AG04450 (cell line): Measurements from ENCODE around the gene ZNF236. TPM values are rescaled to one million over a fixed set of nuclear protein-coding genes. Genes with fewer than 3 reads are reported as not detected.
"Not testable (repeated sequence)": the region's sequence is repeated elsewhere in the genome, so short reads cannot be mapped to it uniquely, and the experiment has no call there.

ENCODE experiments used
- CTCF ChIA-PET: fragments of 300-600, 350-600 bp; formaldehyde crosslinking; extraction: SDS; loops from one replicate; lab custom pipeline; 2022; ENCODE audit warnings: antibody characterized with exemption, inconsistent platforms; lab: Charles Lee
- POLR2A ChIA-PET: fragments of 350-600 bp; formaldehyde crosslinking; extraction: SDS; loops from one replicate; lab custom pipeline; 2021; ENCODE audit warnings: antibody characterized with exemption, inconsistent platforms; lab: Yijun Ruan, JAX
- DNase-seq: peaks from one replicate; pipeline ENCODE4 v3.0.0-alpha.2; 2011; ENCODE audit warnings: low read depth, low spot score
- H3K27ac ChIP-seq: one replicate; pipeline ENCODE4 v1.5.1; 2012; ENCODE audit warnings: low read depth, low read length, control low read depth
- H3K27me3 ChIP-seq: one replicate; pipeline ENCODE4 v1.6.0; 2012; ENCODE audit warnings: low read length; ENCODE audit not compliant: control insufficient read depth, insufficient read depth
- H3K4me3 ChIP-seq: 2 replicates; pipeline ENCODE4 v1.5.1; 2011; ENCODE audit warnings: mild to moderate bottlenecking, low read depth, low read length, control low read depth
- H3K9me3 ChIP-seq: 2 replicates; pipeline ENCODE4 v1.5.1; 2012; ENCODE audit warnings: low read length; ENCODE audit not compliant: control insufficient read depth, insufficient read depth
- polyA plus RNA-seq: library from polyadenylated mRNA; depleted of rRNA; stranded (reverse); fragments of >200 nt; gene quantifications from 2 replicates; pipeline ENCODE4 v1.2.3, GENCODE V29; 2011
- small RNA-seq: library from RNA; depleted of rRNA; stranded (forward); fragments of <200 nt; gene quantifications from one replicate; pipeline ENCODE3, GENCODE V24; 2012; ENCODE audit warnings: low read depth; ENCODE audit not compliant: insufficient read length
- TF ChIP-seq, protein P1 (sequence below): IDR thresholded peaks from 2 replicates; pipeline ENCODE4 v1.5.1; 2011; ENCODE audit warnings: low read depth, low read length, control low read depth, inconsistent platforms

The ZNF236 gene
- polyA plus RNA-seq, 1 experiment: 5.3 TPM

DNA sequence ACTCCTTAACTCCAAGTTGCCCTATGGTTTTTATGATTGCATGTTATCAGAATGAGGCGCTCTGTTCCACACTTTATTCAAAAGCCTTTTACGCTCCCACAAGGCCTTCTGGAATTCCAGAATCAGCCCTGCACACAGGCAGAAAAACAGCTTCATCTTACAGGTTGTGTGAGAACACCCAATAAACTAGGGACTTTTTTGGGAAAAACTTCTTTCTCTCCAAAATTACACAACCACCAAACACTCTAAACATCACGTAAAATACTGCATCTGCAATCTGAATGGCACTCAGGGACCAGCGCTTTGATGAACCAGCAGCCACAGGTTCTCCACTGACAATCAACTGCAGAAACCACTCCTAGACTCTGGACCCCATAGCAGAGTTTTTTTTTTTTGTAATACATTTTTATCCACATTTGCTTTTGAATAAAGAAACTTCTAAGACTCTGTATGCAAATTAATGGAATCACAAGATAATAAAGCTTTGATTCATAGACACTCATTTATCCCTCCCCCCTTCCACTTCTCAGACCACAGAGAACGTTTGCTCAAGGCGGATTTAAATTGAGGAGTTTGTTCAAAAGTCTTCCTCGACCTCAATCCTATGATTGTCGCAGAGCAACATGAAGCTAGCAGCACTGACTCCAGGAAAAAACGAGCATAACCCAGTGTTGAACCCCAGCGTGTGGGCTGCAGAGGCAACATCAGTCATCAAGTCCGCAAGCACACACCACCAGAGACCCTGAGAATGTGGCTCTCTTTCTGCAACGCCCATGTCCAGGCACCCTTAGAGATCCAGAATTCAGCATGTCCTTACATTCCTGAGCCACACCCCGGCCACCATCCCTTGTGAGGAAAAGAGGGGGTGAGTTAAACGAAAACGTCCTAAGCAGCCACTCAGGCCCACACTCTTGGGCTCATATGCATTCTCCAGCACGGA is 193.7 kb downstream of the ZNF236 start:
- no peak for DNase-seq
- Histone ChIP-seq H3K9me3 (peaks cover 5% of the 10 kb centered on the region; the same call in 1 of the 2 replicates), H3K4me3 (no peak overlapping the region), H3K27me3 (no peaks in the 10 kb centered on the region), H3K27ac (no peak overlapping the region)
- TF ChIP-seq, protein P1, sequence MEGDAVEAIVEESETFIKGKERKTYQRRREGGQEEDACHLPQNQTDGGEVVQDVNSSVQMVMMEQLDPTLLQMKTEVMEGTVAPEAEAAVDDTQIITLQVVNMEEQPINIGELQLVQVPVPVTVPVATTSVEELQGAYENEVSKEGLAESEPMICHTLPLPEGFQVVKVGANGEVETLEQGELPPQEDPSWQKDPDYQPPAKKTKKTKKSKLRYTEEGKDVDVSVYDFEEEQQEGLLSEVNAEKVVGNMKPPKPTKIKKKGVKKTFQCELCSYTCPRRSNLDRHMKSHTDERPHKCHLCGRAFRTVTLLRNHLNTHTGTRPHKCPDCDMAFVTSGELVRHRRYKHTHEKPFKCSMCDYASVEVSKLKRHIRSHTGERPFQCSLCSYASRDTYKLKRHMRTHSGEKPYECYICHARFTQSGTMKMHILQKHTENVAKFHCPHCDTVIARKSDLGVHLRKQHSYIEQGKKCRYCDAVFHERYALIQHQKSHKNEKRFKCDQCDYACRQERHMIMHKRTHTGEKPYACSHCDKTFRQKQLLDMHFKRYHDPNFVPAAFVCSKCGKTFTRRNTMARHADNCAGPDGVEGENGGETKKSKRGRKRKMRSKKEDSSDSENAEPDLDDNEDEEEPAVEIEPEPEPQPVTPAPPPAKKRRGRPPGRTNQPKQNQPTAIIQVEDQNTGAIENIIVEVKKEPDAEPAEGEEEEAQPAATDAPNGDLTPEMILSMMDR: no peak
- ChIA-PET CTCF (interaction anchor here (0.7 to 8.9 kb wide), 3 partner anchors 16 to 32 kb away, joined by 3 to 69 read pairs (median 3); no protein-coding TSS in a partner anchor), POLR2A (no interaction called here)

DNA sequence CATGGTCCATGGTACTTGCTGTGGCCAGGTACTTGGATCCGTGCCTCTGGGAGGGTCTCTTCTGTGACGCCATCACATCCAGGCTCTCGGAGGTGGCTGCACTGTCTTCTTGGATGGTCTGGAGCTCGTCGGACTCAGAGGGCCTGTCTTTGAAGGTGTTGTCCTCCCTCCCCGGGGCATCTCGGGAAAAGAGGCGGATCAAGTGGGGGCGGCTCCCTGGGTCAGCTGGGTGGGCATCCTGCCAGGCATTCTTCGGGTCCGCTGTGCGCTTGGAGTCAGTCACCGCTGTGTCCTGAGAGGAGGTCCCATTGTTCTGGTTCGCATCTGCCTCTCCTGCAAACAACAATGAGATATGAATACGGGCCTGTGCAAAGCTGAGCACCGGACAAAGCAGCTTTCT is 194.6 kb downstream of the ZNF236 start:
- Histone ChIP-seq H3K4me3 (no peak overlapping the region), H3K9me3 (peaks cover 5% of the 10 kb centered on the region; the same call in 1 of the 2 replicates), H3K27me3 (no peaks in the 10 kb centered on the region), H3K27ac (no peak overlapping the region)
- DNase-seq: no peak
- TF ChIP-seq, protein P1: no peak
- CTCF ChIA-PET: no interaction called here
- POLR2A ChIA-PET: no interaction called here

- DNase-seq: no peak
- CTCF ChIA-PET: no interaction called here
Observed at GRCh38 chr18:77017355-77017754, 195.0 kb downstream of the ZNF236 start.

DNA sequence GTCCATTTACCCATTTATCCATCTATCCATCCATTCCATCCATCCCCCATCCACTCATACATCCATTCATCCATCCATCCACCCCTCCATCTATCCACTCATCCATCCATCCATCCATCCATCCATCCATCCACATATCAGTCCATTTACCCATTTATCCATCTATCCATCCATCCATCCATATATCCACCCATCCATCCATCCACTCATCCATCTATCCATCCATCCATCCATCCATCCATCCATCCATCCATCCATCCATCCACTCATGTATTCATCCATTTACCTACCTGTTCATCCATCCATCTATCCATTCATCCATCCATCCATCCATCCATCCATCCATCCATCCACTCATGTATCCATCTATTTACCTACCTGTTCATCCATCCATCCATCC is 196.3 kb downstream of the ZNF236 start:
- POLR2A ChIA-PET, DNase-seq, H3K27ac ChIP-seq, H3K4me3 ChIP-seq, H3K9me3 ChIP-seq, CTCF ChIA-PET, H3K27me3 ChIP-seq: not testable (repeated sequence)

More at GRCh38 chr18:77017355-77017754, 195.0 kb downstream of the ZNF236 start:
- POLR2A ChIA-PET: no interaction called here
- Histone ChIP-seq H3K27me3 (no peaks in the 10 kb centered on the region), H3K27ac (no peak overlapping the region), H3K9me3 (peaks cover 5% of the 10 kb centered on the region; the same call in 1 of the 2 replicates), H3K4me3 (no peak overlapping the region)
- TF ChIP-seq, protein P1: no peak

DNA sequence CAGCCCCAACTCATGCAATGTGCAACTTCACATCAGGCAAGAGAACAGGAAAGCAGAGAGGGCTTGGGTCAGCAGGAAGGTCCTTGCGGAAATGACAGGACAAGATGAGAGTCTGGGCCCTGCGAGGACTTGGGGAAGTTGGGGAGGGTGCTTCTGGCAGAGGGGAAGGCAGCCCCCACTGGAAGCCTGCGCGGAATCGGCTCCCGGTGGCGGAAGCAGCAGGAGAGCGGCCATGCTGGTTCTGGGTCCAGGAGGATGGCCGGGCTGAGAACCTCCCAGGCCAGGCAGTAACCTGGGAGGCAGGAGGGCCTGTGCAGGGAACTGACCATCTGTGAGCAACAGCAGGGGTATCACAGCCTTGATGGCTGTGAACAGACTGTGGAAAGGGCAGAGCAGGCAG is 197.3 kb downstream of the ZNF236 start:
- peaks cover 5% of the 10 kb centered on the region; the same call in 1 of the 2 replicates for H3K9me3 ChIP-seq
- no peak overlapping the region for H3K27ac ChIP-seq
- ChIA-PET POLR2A (no interaction called here), CTCF (no interaction called here)
- no peaks in the 10 kb centered on the region for H3K27me3 ChIP-seq
- DNase-seq: no peak
- H3K4me3 ChIP-seq: no peak overlapping the region
- TF ChIP-seq, protein P1: no peak

Small RNAs within 50 kb of the gene (small RNA-seq; reads per million reads assigned to genes)
- not detected for gene RF00017
- not detected for gene RNU6-346P
